B cell (primary cell): ENCODE measurements around the gene FGF16.

ENCODE experiments used
- CTCF ChIP-seq: fragments of 200-600 bp; IDR thresholded peaks from one replicate; pipeline ENCODE4 v1.8.0; 2022; ENCODE audit warnings: antibody characterized with exemption, mild to moderate bottlenecking
- EZH2 ChIP-seq: IDR thresholded peaks from 2 replicates; pipeline ENCODE4 v1.6.1; 2012; ENCODE audit warnings: borderline replicate concordance, low read depth, mild to moderate bottlenecking, moderate library complexity, low read length; ENCODE audit not compliant: insufficient read depth, poor library complexity, severe bottlenecking

DNA sequence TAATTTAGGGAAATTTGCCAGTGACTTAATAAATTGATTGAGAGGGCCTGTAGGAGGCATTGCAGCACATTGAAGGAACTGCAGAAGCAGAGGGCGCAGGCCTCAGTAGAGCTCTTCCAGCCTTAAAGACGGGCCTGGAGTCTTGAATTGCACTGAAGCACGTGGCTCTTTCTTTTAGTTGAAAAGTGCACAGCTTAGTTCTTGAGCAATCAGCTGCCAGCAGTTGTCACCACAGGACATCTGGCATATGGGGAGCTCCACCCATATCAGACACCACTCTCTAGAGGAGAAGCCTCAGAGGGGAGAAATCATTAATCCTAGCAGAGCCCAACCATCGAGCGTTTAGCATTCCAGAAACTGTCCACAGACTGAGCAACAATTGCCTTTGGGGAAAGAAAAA, 16.0 kb upstream of the FGF16 start:
- TF ChIP-seq EZH2 = no peak
- no peak for TF ChIP-seq CTCF
